ENCODE results near the gene TGFBR2. TPM values are rescaled to one million over a fixed set of nuclear protein-coding genes. Genes with fewer than 3 reads are reported as not detected.

Gene TGFBR2
- total RNA-seq, 1 donor from 2014 or later: 329 TPM

DNA sequence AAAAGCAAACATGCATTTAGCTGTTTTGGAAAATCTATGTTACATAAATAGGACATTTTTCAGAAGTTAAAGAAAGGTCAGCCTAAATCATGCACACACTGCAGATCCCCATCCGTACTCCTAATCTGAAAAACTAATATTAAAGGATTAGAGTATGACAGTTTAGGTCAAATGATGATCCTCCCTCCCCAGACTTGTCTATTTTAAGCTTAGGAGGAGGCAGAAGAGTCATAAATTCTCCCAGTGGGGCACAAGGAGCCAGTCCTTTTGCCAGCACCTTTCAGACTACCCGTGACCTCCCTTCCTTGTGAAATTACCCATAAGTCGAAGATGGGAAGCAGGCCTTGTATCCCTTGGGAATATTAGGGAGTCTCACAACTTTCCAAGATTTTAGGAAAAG, 78.0 kb downstream of the TGFBR2 start:
- H3K27ac ChIP-seq: peak overlapping the region; percentile 7
- no peaks in the 10 kb centered on the region for H3K27me3 ChIP-seq
- peaks cover 88% of the 10 kb centered on the region for H3K4me1 ChIP-seq
- intact Hi-C loops (cut with DNase I): no loop called here
- H3K4me3 ChIP-seq: no peak overlapping the region
- peaks cover 54% of the 10 kb centered on the region for H3K36me3 ChIP-seq
- ATAC-seq (no peak), DNase-seq (no peak)
- TF ChIP-seq, protein P1, sequence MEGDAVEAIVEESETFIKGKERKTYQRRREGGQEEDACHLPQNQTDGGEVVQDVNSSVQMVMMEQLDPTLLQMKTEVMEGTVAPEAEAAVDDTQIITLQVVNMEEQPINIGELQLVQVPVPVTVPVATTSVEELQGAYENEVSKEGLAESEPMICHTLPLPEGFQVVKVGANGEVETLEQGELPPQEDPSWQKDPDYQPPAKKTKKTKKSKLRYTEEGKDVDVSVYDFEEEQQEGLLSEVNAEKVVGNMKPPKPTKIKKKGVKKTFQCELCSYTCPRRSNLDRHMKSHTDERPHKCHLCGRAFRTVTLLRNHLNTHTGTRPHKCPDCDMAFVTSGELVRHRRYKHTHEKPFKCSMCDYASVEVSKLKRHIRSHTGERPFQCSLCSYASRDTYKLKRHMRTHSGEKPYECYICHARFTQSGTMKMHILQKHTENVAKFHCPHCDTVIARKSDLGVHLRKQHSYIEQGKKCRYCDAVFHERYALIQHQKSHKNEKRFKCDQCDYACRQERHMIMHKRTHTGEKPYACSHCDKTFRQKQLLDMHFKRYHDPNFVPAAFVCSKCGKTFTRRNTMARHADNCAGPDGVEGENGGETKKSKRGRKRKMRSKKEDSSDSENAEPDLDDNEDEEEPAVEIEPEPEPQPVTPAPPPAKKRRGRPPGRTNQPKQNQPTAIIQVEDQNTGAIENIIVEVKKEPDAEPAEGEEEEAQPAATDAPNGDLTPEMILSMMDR (IDR thresholded peaks at IDR 0.05): no peak
- H3K9me3 ChIP-seq: no peaks in the 10 kb centered on the region

DNA sequence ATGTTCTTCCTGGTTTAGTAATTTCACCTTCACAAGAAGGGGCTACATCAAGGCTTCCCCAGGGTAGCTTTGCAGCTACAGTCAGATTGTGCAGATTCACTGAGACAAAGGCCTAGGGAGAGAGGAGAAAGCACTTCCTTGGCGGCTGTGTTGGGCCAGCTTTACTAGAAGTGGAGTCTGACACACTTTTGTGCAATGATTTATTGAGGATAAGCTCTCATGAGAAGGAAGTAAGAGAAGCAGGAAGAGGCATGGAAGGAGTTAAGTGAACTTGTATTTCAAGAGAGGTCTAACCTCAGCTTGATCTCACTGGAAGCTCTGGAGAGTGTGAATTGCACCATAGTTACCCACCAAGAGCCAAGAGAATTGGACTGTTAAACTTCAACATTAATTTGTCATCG, 78.9 kb downstream of the TGFBR2 start:
- Histone ChIP-seq H3K27ac (peak overlapping the region; percentile 7), H3K9me3 (no peaks in the 10 kb centered on the region), H3K27me3 (no peaks in the 10 kb centered on the region), H3K36me3 (peaks cover 55% of the 10 kb centered on the region), H3K4me1 (peaks cover 91% of the 10 kb centered on the region), H3K4me3 (no peak overlapping the region)
- TF ChIP-seq, protein P1 (IDR thresholded peaks at IDR 0.05): no peak
- peak; percentile 59 for ATAC-seq
- DNase-seq: no peak
- intact Hi-C loops (cut with DNase I): no loop called here

GRCh38 chr3:30686176-30686575, 79.8 kb downstream of the TGFBR2 start:
- H3K4me3 ChIP-seq: no peak overlapping the region
- ATAC-seq (no peak), DNase-seq (no peak)
- H3K9me3 ChIP-seq: no peaks in the 10 kb centered on the region
- H3K27me3 ChIP-seq: no peaks in the 10 kb centered on the region
- TF ChIP-seq, protein P1 (IDR thresholded peaks at IDR 0.05): no peak
- peaks cover 58% of the 10 kb centered on the region for H3K36me3 ChIP-seq
- intact Hi-C loops (cut with DNase I): no loop called here
- peaks cover 93% of the 10 kb centered on the region for H3K4me1 ChIP-seq
- H3K27ac ChIP-seq: peak overlapping the region; percentile 7

DNA sequence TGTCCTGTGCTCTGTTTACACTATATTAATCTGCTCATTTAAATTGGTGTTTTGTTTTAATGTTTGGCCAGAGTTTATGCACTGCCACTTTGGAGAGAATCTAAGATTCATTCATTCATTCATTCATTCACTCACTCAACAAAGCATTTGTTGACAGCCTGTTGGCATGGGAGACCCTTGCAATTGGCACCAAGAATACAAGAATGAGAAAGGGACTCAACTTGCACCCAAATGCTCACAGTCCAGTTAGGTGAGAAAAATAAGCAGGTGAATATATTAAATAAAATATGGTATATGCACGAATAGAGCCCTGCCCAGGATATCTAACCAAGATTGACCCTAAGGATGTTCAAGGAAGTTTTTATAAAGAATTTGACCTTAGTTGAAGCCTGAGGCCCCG, 80.4 kb downstream of the TGFBR2 start:
- no peak for ATAC-seq
- no peak overlapping the region for H3K4me3 ChIP-seq
- H3K4me1 ChIP-seq: peaks cover 93% of the 10 kb centered on the region
- H3K27me3 ChIP-seq: no peaks in the 10 kb centered on the region
- no peak overlapping the region for H3K27ac ChIP-seq
- DNase-seq: no peak
- H3K9me3 ChIP-seq: no peaks in the 10 kb centered on the region
- TF ChIP-seq, protein P1 (IDR thresholded peaks at IDR 0.05): no peak
- peaks cover 64% of the 10 kb centered on the region for H3K36me3 ChIP-seq
- intact Hi-C loops (cut with DNase I): no loop called here

- Histone ChIP-seq H3K4me1 (peaks cover 90% of the 10 kb centered on the region), H3K4me3 (no peak overlapping the region), H3K27ac (peak overlapping the region; percentile 37), H3K36me3 (peaks cover 76% of the 10 kb centered on the region), H3K27me3 (no peaks in the 10 kb centered on the region), H3K9me3 (no peaks in the 10 kb centered on the region)
- ATAC-seq (no peak), DNase-seq (no peak)
- TF ChIP-seq, protein P1 (IDR thresholded peaks at IDR 0.05): no peak
- intact Hi-C loops (cut with DNase I): no loop called here
These were observed 81.6 kb downstream of the TGFBR2 start for GRCh38 chr3:30687930-30688570.

Data from upper lobe of right lung (tissue), 1 donor.